MM.1S (cell line): ENCODE results near the gene SLC5A6.

ENCODE experiments used
- DNase-seq: peaks from one replicate; pipeline ENCODE4 v3.0.0-alpha.2; 2015
- H2AFZ ChIP-seq: fragments of 300-600 bp; sonication (generic); 2 replicates; pipeline ENCODE4 v1.6.0; 2016; ENCODE audit warnings: antibody characterized with exemption, low read length
- H3F3A ChIP-seq: fragments of 300-600 bp; sonication (generic); 2 replicates; pipeline ENCODE4 v1.6.1; 2016; ENCODE audit warnings: mild to moderate bottlenecking, antibody characterized with exemption, low read length, moderate library complexity, mixed read lengths; ENCODE audit not compliant: insufficient read depth
- H3K27ac ChIP-seq: fragments of 300-600 bp; sonication (generic); 2 replicates; pipeline ENCODE4 v1.5.1; 2016; ENCODE audit warnings: mild to moderate bottlenecking, low read length
- H3K27me3 ChIP-seq: fragments of 300-600 bp; sonication (generic); replicated peaks from 2 replicates; pipeline ENCODE4 v1.6.0; 2016; ENCODE audit warnings: low read length; ENCODE audit not compliant: insufficient read depth
- H3K36me3 ChIP-seq: fragments of 300-600 bp; sonication (generic); replicated peaks from 2 replicates; pipeline ENCODE4 v1.6.1; 2016; ENCODE audit warnings: mild to moderate bottlenecking, low read length, mixed read lengths; ENCODE audit not compliant: insufficient read depth
- H3K4me1 ChIP-seq: fragments of 300-600 bp; sonication (generic); 2 replicates; pipeline ENCODE4 v1.6.1; 2016; ENCODE audit warnings: low read length, mixed read lengths
- H3K4me2 ChIP-seq: fragments of 300-600 bp; sonication (generic); 2 replicates; pipeline ENCODE4 v1.6.0; 2016; ENCODE audit warnings: low read depth, low read length
- H3K4me3 ChIP-seq: fragments of 300-600 bp; sonication (generic); 2 replicates; pipeline ENCODE4 v1.5.1; 2016; ENCODE audit warnings: low read length, mixed read lengths
- H3K79me2 ChIP-seq: fragments of 300-600 bp; sonication (generic); 2 replicates; pipeline ENCODE4 v1.6.1; 2016; ENCODE audit warnings: mixed run types, low read length, mixed read lengths
- H3K9ac ChIP-seq: fragments of 300-600 bp; sonication (generic); 2 replicates; pipeline ENCODE4 v1.6.1; 2016; ENCODE audit warnings: low read length, mixed read lengths
- H3K9me2 ChIP-seq: fragments of 300-600 bp; sonication (generic); replicated peaks from 2 replicates; pipeline ENCODE4 v1.6.1; 2016; ENCODE audit warnings: mild to moderate bottlenecking, low read length, mixed read lengths; ENCODE audit not compliant: insufficient read depth
- H3K9me3 ChIP-seq: fragments of 300-600 bp; sonication (generic); replicated peaks from 2 replicates; pipeline ENCODE4 v1.6.1; 2016; ENCODE audit warnings: mild to moderate bottlenecking, low read length, mixed read lengths; ENCODE audit not compliant: insufficient read depth
- H4K20me1 ChIP-seq: fragments of 300-600 bp; sonication (generic); 2 replicates; pipeline ENCODE4 v1.6.1; 2016; ENCODE audit warnings: mild to moderate bottlenecking, low read length, moderate library complexity, mixed read lengths; ENCODE audit not compliant: insufficient read depth
- EZH2 ChIP-seq: fragments of 300-600 bp; sonication (generic); optimal IDR thresholded peaks from 2 replicates; pipeline ENCODE3; 2017; ENCODE audit warnings: low read depth, mild to moderate bottlenecking, antibody characterized with exemption, low read length, mixed read lengths
- EZH2phosphoT487 ChIP-seq: fragments of 300-600 bp; sonication (generic); IDR thresholded peaks from 2 replicates; pipeline ENCODE4 v1.6.1; 2018; ENCODE audit warnings: antibody characterized with exemption, low read length
- TF ChIP-seq, protein P1 (sequence below): fragments of 300-600 bp; sonication (generic); IDR thresholded peaks from 2 replicates; pipeline ENCODE4 v1.5.1; 2016; ENCODE audit warnings: antibody characterized with exemption, low read length, mixed read lengths

SLC5A6 gene

DNA sequence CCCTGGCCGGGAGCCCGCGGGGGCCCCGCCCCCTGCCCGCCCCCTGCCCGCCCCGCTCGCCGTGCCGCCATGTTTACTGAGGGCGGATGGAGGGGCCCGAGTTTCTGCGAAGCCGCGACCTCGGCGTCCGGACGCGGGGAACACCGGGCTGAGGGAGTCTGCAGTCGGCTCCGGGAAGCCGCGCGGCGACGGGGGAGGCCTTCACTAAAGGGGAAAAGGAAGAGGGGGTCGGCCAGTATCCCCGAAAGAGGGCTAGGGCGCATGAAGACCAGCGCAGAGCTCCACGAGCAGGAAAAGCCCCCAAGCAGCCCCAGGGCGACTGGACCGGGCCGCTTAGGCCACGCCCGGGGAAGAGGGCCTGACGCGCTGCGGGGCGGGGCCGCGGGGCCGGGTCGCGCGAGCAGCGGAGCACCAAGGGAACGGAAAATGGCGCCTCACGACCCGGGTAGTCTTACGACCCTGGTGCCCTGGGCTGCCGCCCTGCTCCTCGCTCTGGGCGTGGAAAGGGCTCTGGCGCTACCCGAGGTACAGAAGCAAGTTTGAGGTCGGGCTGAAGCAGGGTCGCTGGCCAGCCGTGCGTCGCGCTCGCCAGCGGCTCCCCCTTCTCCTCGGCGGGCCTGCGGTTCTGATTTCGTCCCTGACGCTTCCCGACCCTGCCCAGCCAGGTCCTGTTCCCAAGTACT, at the start of gene SLC5A6, which contains the start of gene ATRAID:
Gene SLC5A6 (minus strand): TSS at position 326 of the 683 bp plus-strand sequence. CDS start 4,618 bp downstream, outside the sequence.
Gene ATRAID (plus strand): TSS at position 99 of the 683 bp plus-strand sequence. CDS start 328 bp downstream, at position 427.
- Histone ChIP-seq H3K4me2 (peak within 1 kb of the TSS; percentile 89), H3K9ac (peak within 1 kb of the TSS; percentile 94), H3K4me1 (peaks cover 16% of the 10 kb centered on the region), H3K79me2 (peaks cover 26% of the 10 kb centered on the region), H3K4me3 (peak within 1 kb of the TSS; percentile 95), H2AFZ (peak within 1 kb of the TSS; percentile 90), H3K9me2 (no peaks in the 10 kb centered on the region), H3K27ac (peak within 1 kb of the TSS; percentile 82), H4K20me1 (no peaks in the 10 kb centered on the region), H3K27me3 (no peaks in the 10 kb centered on the region), H3K9me3 (no peaks in the 10 kb centered on the region), H3K36me3 (no peaks in the 10 kb centered on the region), H3F3A (peaks cover 14% of the 10 kb centered on the region; the same call in 1 of the 2 replicates)
- DNase-seq, result peak; percentile 93
- TF ChIP-seq EZH2 (no peak), EZH2phosphoT487 (no peak)
- TF ChIP-seq, protein P1, sequence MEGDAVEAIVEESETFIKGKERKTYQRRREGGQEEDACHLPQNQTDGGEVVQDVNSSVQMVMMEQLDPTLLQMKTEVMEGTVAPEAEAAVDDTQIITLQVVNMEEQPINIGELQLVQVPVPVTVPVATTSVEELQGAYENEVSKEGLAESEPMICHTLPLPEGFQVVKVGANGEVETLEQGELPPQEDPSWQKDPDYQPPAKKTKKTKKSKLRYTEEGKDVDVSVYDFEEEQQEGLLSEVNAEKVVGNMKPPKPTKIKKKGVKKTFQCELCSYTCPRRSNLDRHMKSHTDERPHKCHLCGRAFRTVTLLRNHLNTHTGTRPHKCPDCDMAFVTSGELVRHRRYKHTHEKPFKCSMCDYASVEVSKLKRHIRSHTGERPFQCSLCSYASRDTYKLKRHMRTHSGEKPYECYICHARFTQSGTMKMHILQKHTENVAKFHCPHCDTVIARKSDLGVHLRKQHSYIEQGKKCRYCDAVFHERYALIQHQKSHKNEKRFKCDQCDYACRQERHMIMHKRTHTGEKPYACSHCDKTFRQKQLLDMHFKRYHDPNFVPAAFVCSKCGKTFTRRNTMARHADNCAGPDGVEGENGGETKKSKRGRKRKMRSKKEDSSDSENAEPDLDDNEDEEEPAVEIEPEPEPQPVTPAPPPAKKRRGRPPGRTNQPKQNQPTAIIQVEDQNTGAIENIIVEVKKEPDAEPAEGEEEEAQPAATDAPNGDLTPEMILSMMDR, result no peak

DNA sequence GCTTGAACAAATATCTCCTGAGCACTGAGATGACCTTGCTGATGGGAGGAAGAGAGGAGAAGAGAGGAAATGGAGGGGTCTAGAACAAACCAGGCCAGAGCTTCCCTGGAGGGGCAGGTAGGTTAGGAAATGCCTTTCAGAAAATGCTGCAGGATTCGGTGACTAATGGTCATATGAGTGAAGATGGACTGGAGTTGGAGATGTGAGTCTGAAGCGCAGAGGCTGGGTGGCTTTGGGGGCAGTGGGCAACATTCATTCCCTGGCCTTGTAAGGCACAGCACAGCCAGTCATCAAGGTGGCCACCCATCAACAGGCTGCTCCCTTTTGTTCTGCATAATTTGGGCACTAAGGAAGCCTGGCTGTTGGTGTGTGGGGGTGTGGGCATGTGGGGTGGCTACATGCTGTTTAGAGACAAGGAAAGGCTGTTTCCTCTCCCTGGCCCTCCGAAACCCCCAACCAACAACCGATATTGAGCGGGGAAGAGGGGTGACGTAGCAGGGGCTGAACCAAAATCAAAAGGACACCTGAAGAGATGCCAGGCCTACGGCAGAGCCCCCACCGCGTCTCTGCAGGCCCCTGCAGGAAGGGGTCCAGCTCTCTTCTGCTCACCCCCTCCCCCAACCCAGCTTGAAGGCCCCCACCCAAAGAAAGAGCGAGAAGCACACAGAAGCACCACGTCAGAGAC, 49.3 kb upstream of the SLC5A6 start:
- H3K27ac ChIP-seq, result no peak overlapping the region
- TF ChIP-seq, protein P1, result no peak
- TF ChIP-seq EZH2phosphoT487 (no peak), EZH2 (no peak)
- H2AFZ ChIP-seq, result no peak overlapping the region
- no peaks in the 10 kb centered on the region for H3F3A ChIP-seq
- H3K9me2 ChIP-seq, result no peaks in the 10 kb centered on the region
- no peaks in the 10 kb centered on the region for H3K79me2 ChIP-seq
- no peaks in the 10 kb centered on the region for H4K20me1 ChIP-seq
- no peak overlapping the region for H3K9ac ChIP-seq
- H3K4me1 ChIP-seq, result peaks cover 5% of the 10 kb centered on the region; the same call in 1 of the 2 replicates
- H3K4me3 ChIP-seq, result no peak overlapping the region
- no peaks in the 10 kb centered on the region for H3K36me3 ChIP-seq
- DNase-seq, result no peak
- no peak overlapping the region for H3K4me2 ChIP-seq
- no peaks in the 10 kb centered on the region for H3K9me3 ChIP-seq
- H3K27me3 ChIP-seq, result peaks cover 76% of the 10 kb centered on the region

- no peaks in the 10 kb centered on the region for H3K36me3 ChIP-seq
- TF ChIP-seq EZH2 (no peak), EZH2phosphoT487 (no peak)
- TF ChIP-seq, protein P1, result no peak
- no peaks in the 10 kb centered on the region for H3F3A ChIP-seq
- no peaks in the 10 kb centered on the region for H3K9me2 ChIP-seq
- no peaks in the 10 kb centered on the region for H3K9me3 ChIP-seq
- H3K27ac ChIP-seq, result no peak overlapping the region
- no peak overlapping the region for H3K4me2 ChIP-seq
- peaks cover 61% of the 10 kb centered on the region for H3K27me3 ChIP-seq
- H3K79me2 ChIP-seq, result no peaks in the 10 kb centered on the region
- no peak overlapping the region for H3K9ac ChIP-seq
- H3K4me3 ChIP-seq, result no peak overlapping the region
- H2AFZ ChIP-seq, result no peak overlapping the region
- H3K4me1 ChIP-seq, result no peaks in the 10 kb centered on the region
- no peaks in the 10 kb centered on the region for H4K20me1 ChIP-seq
- no peak for DNase-seq
Observed at GRCh38 chr2:27258051-27258450, 46.0 kb upstream of the SLC5A6 start.
